Activated CD4-positive, CD25-positive, alpha-beta regulatory T cell treated with anti-CD3 and anti-CD28 coated beads, Interleukin-2, amount 50 U/mL, for 24 hours (primary cell): Measurements from ENCODE around the gene TMEM255B.

Experiments used
- ATAC-seq, 2 donors: fragments of 150-1000 bp; cut with Tn5 transposase; one replicate each; pipeline ENCODE4 v1.10.0; 2021; ENCODE audit warnings: mild to moderate bottlenecking in 1 of 2, moderate library complexity in 1 of 2

TMEM255B gene

DNA sequence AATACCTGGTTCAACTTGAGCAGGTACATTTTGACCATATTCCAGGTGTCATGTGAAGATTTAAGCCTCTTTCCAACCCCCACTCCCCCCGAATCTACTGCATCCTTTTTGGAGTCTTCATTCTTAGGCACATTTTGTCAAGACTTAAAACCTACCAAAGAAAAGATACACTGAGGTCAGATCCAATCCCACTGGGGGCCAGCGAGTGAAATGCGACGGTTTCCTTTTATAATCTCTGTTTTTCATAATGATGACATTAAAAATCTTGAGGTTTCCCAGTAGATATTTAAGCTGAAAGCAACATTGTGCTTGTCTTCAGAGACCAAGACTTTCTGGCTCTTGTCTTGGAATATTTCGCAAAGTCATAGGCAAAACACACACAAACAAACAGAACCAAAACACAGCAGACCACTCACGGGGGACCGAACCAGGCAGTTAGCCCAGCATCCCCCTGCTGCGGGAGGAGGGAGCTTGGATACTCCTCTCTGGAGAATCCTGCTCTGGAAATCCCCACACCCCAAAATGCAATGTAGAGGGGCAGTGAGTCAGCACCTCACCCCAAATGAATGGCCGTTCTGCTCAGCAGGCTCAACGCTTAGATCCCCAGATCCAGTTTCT lies 105.4 kb downstream of the TMEM255B start:
- no peak for ATAC-seq

DNA sequence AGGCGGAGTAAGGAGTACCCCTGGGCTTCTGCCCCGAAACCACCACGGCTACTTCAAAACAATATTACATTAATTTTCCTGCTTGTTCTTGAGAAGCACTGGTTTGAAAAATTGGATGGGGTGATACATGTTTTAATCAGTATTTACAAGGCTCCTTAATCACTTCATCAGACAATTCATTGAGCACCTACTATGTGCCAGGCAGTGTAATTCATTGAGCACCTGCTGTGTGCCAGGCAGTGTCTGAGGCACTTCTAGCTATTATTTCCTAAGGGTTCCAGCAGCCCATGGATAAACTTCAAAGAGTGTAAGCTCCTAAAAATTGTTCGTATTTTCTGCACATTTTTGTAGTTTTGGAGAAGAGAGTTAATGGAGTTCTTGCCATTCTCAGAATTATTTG lies 106.4 kb downstream of the TMEM255B start:
- no peak for ATAC-seq
